K562 (cell line): Measurements from ENCODE around the gene NOL11. TPM values are rescaled to one million over a fixed set of nuclear protein-coding genes. Genes with fewer than 3 reads are reported as not detected.

Source experiments
- ATAC-seq: fragments of 200-7000 bp; cut with Tn5 transposase; 3 replicates; pipeline ENCODE4 v1.9.1; 2020; ENCODE audit warnings: moderate library complexity
- BruUV-seq: library from RNA; stranded (reverse); fragments of 400-500 nt; replicated peaks from 2 replicates; lab custom pipeline; 2021; lab: Mats Ljungman, UMichigan
- CTCF ChIA-PET: fragments of 300-600 bp; formaldehyde crosslinking; extraction: SDS; loops from one replicate; lab custom pipeline; 2021; ENCODE audit warnings: low intra/inter-chr PET ratio; lab: Yijun Ruan, JAX
- POLR2A ChIA-PET: fragments of 300-600, 350-650 bp; sonication (Branson Sonifier 250); formaldehyde crosslinking; extraction: SDS; loops from one replicate; lab custom pipeline; 2021; ENCODE audit warnings: antibody characterized with exemption, inconsistent platforms; lab: Yijun Ruan, JAX
- DNase-seq, 4 experiments: peaks; one replicate each; pipeline versions ENCODE4 v3.0.0 to v3.0.0-alpha.2; 2011 to 2018; ENCODE audit warnings: low spot score in 3 of 4, mixed read lengths in 3 of 4; ENCODE audit errors: extremely low read depth in 1 of 4
- FAIRE-seq: peaks from 2 replicates; lab custom pipeline; 2011; peaks lifted over from hg19 to GRCh38; lab: Jason Lieb, UNC
- H2AFZ ChIP-seq: 2 replicates; pipeline ENCODE4 v1.6.0; 2011; ENCODE audit warnings: low read depth, low read length, control low read depth, inconsistent platforms
- H3K27ac ChIP-seq: fragments of 200-600 bp; 3 replicates; pipeline ENCODE4 v1.8.0; 2011; ENCODE audit warnings: low read depth, mild to moderate bottlenecking, control low read depth, inconsistent platforms, low read length, moderate library complexity, mixed read lengths; ENCODE audit errors: extremely low read depth
- H3K27me3 ChIP-seq, 2 experiments: fragments of 300-600 bp in 1 of 2; 2 replicates in 1 of 2; 3 replicates in 1 of 2; pipeline versions ENCODE4 v1.6.0 to v1.8.0; 2011; ENCODE audit warnings: inconsistent platforms in 2 of 2, low read length in 2 of 2, mild to moderate bottlenecking in 1 of 2, mixed read lengths in 1 of 2, moderate library complexity in 1 of 2; ENCODE audit not compliant: control insufficient read depth in 2 of 2, insufficient read depth in 2 of 2
- H3K36me3 ChIP-seq: fragments of 300-600 bp; 3 replicates; pipeline ENCODE4 v1.8.0; 2011; ENCODE audit warnings: mild to moderate bottlenecking, low read length, inconsistent platforms; ENCODE audit not compliant: control insufficient read depth, insufficient read depth
- H3K4me1 ChIP-seq, 2 experiments: fragments of 200-600 bp in 1 of 2; replicated peaks in 1 of 2; 2 replicates in 1 of 2; 3 replicates in 1 of 2; pipeline versions ENCODE4 v1.5.1 to v1.8.0; 2011; ENCODE audit warnings: inconsistent platforms in 2 of 2, low read length in 2 of 2, mild to moderate bottlenecking in 1 of 2, mixed read lengths in 1 of 2, moderate library complexity in 1 of 2; ENCODE audit not compliant: control insufficient read depth in 2 of 2, insufficient read depth in 2 of 2
- H3K4me2 ChIP-seq: 2 replicates; pipeline ENCODE4 v1.6.1; 2011; ENCODE audit warnings: low read length, control low read depth, inconsistent platforms, mixed read lengths; ENCODE audit not compliant: insufficient read depth
- H3K4me3 ChIP-seq: fragments of 200-600 bp; sonication (generic), shearing (Covaris generic); 2 replicates; pipeline ENCODE4 v1.5.1; 2016; ENCODE audit warnings: control low read depth, inconsistent platforms
- H3K79me2 ChIP-seq: fragments of 200-600 bp; 3 replicates; pipeline ENCODE4 v1.8.0; 2011; ENCODE audit warnings: low read length, inconsistent platforms; ENCODE audit not compliant: control insufficient read depth, insufficient read depth
- H3K9ac ChIP-seq, 2 experiments: 2 replicates each; pipeline versions ENCODE4 v1.6.0 to v1.6.1; 2011; ENCODE audit warnings: low read depth in 2 of 2, low read length in 2 of 2, control low read depth in 1 of 2, inconsistent platforms in 1 of 2, mild to moderate bottlenecking in 1 of 2, mixed read lengths in 1 of 2; ENCODE audit not compliant: insufficient read depth in 1 of 2
- H3K9me1 ChIP-seq: one replicate; pipeline ENCODE4 v1.6.0; 2011; ENCODE audit warnings: inconsistent platforms, mild to moderate bottlenecking, low read length, moderate library complexity; ENCODE audit not compliant: control insufficient read depth, insufficient read depth
- H3K9me3 ChIP-seq: replicated peaks from 2 replicates; pipeline ENCODE4 v1.5.1; 2011; ENCODE audit warnings: low read depth, low read length, inconsistent platforms; ENCODE audit not compliant: control insufficient read depth, insufficient read depth
- H4K20me1 ChIP-seq: replicated peaks from 2 replicates; pipeline ENCODE4 v1.6.1; 2011; ENCODE audit warnings: low read length, inconsistent platforms, mixed read lengths; ENCODE audit not compliant: control insufficient read depth, insufficient read depth
- CBX8 ChIP-seq: fragments of 200-600 bp; sonication (generic); IDR thresholded peaks from 2 replicates; pipeline ENCODE4 v1.6.1; 2012; ENCODE audit warnings: borderline replicate concordance, mixed run types, low read depth, mild to moderate bottlenecking, moderate library complexity, mixed read lengths, low read length, control low read depth, inconsistent platforms; ENCODE audit not compliant: poor library complexity, severe bottlenecking; ENCODE audit errors: extremely low read depth
- ETV6 ChIP-seq, 3 experiments: fragments of 150-350 bp in 1 of 3; sonication (generic) in 1 of 3; formaldehyde crosslinking in 1 of 3; IDR thresholded peaks; 2 replicates each; pipeline versions ENCODE4 v1.6.1 to v1.8.0; 2014 to 2022; ENCODE audit warnings: borderline replicate concordance in 2 of 3, low read depth in 2 of 3, antibody characterized with exemption in 1 of 3, low read length in 1 of 3, mild to moderate bottlenecking in 1 of 3, missing genetic modification reagents in 1 of 3
- LARP7 ChIP-seq: fragments of 450-650 bp; IDR thresholded peaks from 2 replicates; pipeline ENCODE4 v1.6.1; 2016
- STAT5A ChIP-seq: IDR thresholded peaks from 2 replicates; pipeline ENCODE4 v1.6.1; 2012; ENCODE audit warnings: low read length, inconsistent platforms, borderline replicate concordance
- ZEB2 ChIP-seq: fragments of 450-650 bp; IDR thresholded peaks from 2 replicates; pipeline ENCODE4 v1.6.1; 2016
- ZNF324 ChIP-seq: fragments of 250-450 bp; sonication (Bioruptor Pico); IDR thresholded peaks from 2 replicates; pipeline ENCODE4 v1.4.0; 2020; ENCODE audit warnings: mild to moderate bottlenecking
- ZZZ3 ChIP-seq: fragments of 450-650 bp; IDR thresholded peaks from 2 replicates; pipeline ENCODE4 v1.6.1; 2016; ENCODE audit warnings: antibody characterized with exemption, mild to moderate bottlenecking, moderate library complexity
- WGBS: fragments of 100-300 bp; shearing (Covaris generic); methylation state at CpG from one replicate; pipeline ENCODE4 v1.1.6; 2016; ENCODE audit warnings: low coverage, mixed read lengths; ENCODE audit not compliant: insufficient coverage; ENCODE audit errors: missing lambda C conversion rate; 5-methylcytosine and 5-hydroxymethylcytosine counted together
- in situ Hi-C: fragments of 300-500 bp; cut with MboI; formaldehyde crosslinking; loops from 4 replicates; pipeline ENCODE4 v1.15.0; 2018; ENCODE audit warnings: inconsistent platforms, mixed read lengths
- intact Hi-C: fragments of 100-400 bp; cut with micrococcal nuclease; formaldehyde crosslinking; loops from 2 replicates; pipeline ENCODE4 v1.14.2; 2022
- polyA plus RNA-seq, 8 experiments: library from polyadenylated mRNA; depleted of rRNA in 4 of 8; stranded (reverse) in 5 of 8; unstranded in 3 of 8; fragments of >200 nt; fragmentation: Nextera tagmentation in 2 of 8; fragmentation: Illumina TruSeq in 1 of 8; extraction: Ambion mirVana in 2 of 8; extraction: Trizol in 1 of 8; gene quantifications; 2 replicates each; pipeline versions ENCODE4 v1.2.1 to v1.2.3, GENCODE V29; 2011 to 2014; ENCODE audit warnings: inconsistent platforms in 1 of 8, missing spikeins in 1 of 8
- total RNA-seq, 7 experiments: library from RNA; depleted of rRNA in 6 of 7; stranded (reverse); fragments of >200 nt in 6 of 7; fragmentation: Illumina TruSeq in 2 of 7; extraction: Trizol in 2 of 7; gene quantifications; 2 replicates each; pipeline versions ENCODE4 v1.2.1 to v1.2.3, GENCODE V29; 2011 to 2021; ENCODE audit warnings: low replicate concordance in 1 of 7
- TF ChIP-seq, protein P1 (sequence below): fragments of 250-450 bp; sonication (Bioruptor Pico); IDR thresholded peaks from 2 replicates; pipeline ENCODE4 v1.8.0; 2021; ENCODE audit warnings: borderline replicate concordance, mild to moderate bottlenecking, moderate library complexity; ENCODE audit not compliant: poor library complexity, severe bottlenecking
- TF ChIP-seq, protein P2 (sequence below): fragments of 150-350 bp; conservative IDR thresholded peaks from 2 replicates; pipeline ENCODE4 v1.6.1; 2014; ENCODE audit warnings: low read length
- TF ChIP-seq, protein P3 (sequence below): fragments of 200-800 bp; sonication (Bioruptor generic); IDR thresholded peaks from 2 replicates; pipeline ENCODE4 v1.6.1; 2016; ENCODE audit warnings: missing genetic modification characterization, missing compliant biosample characterization
- TF ChIP-seq, protein P4 (sequence below): sonication (generic); formaldehyde crosslinking; IDR thresholded peaks from 2 replicates; pipeline ENCODE4 v1.8.1; 2023; ENCODE audit warnings: mild to moderate bottlenecking, missing genetic modification reagents

NOL11 gene
- total and polyA plus RNA-seq, 9 of the 15 experiments (the other 6 are each of a cell fraction or from before 2014, with no cell fraction given) = 61.1 to 175 (median 121) TPM

DNA sequence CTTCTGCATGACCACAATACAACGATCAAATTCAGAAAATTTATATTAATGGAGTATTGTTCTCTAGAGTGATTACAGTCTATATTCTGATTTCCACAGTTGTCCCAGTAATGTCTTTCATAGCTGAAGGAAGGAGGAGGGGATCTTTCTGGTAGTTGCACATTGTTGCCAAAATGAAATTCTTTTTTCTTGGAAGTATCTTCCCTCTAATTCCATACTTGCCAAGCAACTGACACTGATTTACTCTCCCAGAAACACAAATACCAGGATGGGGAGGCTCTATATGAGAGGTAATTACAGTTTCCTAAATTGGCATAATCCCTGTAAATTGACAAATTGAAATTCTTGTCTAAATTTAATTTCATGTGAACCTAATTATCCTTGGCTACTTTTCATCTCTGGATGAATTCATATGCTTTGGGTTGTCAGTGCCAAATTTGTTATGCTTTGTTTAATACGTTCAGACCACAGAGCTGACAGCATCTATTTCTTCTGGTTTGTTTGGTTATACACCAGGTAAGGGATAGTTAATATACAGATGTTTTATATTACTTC, 30.0 kb downstream of the NOL11 start:
- intact Hi-C loops = no loop called here
- Histone ChIP-seq H2AFZ (no peak overlapping the region), H3K4me3 (no peak overlapping the region), H3K9me1 (no peaks in the 10 kb centered on the region), H3K9ac (no peak overlapping the region), H3K27me3 (no peaks in the 10 kb centered on the region), H3K79me2 (no peaks in the 10 kb centered on the region), H3K36me3 (peaks cover 74% of the 10 kb centered on the region), H3K4me2 (no peak overlapping the region), H4K20me1 (no peaks in the 10 kb centered on the region), H3K4me1 (no peaks in the 10 kb centered on the region; a peak in 2 of 5 replicates), H3K9me3 (no peaks in the 10 kb centered on the region), H3K27ac (no peak overlapping the region)
- ChIA-PET POLR2A (interaction anchor here (0.6 to 1.9 kb wide), 3 partner anchors 12 to 1415 kb away, joined by 3 to 6 read pairs (median 3); no protein-coding TSS in a partner anchor), CTCF (no interaction called here)
- in situ Hi-C loops = no loop called here
- DNase-seq (no peak), FAIRE-seq (no peak), ATAC-seq (no peak)
- BruUV-seq = TSS peak; percentile 9
- WGBS = 87% methylated on average over 2 of the region's 2 CpGs
- no peak for TF ChIP-seq ZNF324 (CRISPR knock-in tag)
- TF ChIP-seq, protein P1, sequence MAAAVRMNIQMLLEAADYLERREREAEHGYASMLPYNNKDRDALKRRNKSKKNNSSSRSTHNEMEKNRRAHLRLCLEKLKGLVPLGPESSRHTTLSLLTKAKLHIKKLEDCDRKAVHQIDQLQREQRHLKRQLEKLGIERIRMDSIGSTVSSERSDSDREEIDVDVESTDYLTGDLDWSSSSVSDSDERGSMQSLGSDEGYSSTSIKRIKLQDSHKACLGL (CRISPR knock-in tag) = no peak
- TF ChIP-seq CBX8 = no peak
- TF ChIP-seq, protein P2, sequence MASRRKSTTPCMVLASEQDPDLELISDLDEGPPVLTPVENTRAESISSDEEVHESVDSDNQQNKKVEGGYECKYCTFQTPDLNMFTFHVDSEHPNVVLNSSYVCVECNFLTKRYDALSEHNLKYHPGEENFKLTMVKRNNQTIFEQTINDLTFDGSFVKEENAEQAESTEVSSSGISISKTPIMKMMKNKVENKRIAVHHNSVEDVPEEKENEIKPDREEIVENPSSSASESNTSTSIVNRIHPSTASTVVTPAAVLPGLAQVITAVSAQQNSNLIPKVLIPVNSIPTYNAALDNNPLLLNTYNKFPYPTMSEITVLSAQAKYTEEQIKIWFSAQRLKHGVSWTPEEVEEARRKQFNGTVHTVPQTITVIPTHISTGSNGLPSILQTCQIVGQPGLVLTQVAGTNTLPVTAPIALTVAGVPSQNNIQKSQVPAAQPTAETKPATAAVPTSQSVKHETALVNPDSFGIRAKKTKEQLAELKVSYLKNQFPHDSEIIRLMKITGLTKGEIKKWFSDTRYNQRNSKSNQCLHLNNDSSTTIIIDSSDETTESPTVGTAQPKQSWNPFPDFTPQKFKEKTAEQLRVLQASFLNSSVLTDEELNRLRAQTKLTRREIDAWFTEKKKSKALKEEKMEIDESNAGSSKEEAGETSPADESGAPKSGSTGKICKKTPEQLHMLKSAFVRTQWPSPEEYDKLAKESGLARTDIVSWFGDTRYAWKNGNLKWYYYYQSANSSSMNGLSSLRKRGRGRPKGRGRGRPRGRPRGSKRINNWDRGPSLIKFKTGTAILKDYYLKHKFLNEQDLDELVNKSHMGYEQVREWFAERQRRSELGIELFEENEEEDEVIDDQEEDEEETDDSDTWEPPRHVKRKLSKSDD = no peak
- TF ChIP-seq ZZZ3 = no peak
- TF ChIP-seq ETV6 (IDR thresholded peaks at IDR 0.05; ENCODE audit: borderline replicate concordance in 1 of 2, low read depth in 2 of 2, low read length in 1 of 2) = no peak
- no peak for TF ChIP-seq ETV6 (CRISPR knock-in tag; IDR thresholded peaks at IDR 0.05; ENCODE audit: borderline replicate concordance)
- no peak for TF ChIP-seq ZEB2
- TF ChIP-seq, protein P3, sequence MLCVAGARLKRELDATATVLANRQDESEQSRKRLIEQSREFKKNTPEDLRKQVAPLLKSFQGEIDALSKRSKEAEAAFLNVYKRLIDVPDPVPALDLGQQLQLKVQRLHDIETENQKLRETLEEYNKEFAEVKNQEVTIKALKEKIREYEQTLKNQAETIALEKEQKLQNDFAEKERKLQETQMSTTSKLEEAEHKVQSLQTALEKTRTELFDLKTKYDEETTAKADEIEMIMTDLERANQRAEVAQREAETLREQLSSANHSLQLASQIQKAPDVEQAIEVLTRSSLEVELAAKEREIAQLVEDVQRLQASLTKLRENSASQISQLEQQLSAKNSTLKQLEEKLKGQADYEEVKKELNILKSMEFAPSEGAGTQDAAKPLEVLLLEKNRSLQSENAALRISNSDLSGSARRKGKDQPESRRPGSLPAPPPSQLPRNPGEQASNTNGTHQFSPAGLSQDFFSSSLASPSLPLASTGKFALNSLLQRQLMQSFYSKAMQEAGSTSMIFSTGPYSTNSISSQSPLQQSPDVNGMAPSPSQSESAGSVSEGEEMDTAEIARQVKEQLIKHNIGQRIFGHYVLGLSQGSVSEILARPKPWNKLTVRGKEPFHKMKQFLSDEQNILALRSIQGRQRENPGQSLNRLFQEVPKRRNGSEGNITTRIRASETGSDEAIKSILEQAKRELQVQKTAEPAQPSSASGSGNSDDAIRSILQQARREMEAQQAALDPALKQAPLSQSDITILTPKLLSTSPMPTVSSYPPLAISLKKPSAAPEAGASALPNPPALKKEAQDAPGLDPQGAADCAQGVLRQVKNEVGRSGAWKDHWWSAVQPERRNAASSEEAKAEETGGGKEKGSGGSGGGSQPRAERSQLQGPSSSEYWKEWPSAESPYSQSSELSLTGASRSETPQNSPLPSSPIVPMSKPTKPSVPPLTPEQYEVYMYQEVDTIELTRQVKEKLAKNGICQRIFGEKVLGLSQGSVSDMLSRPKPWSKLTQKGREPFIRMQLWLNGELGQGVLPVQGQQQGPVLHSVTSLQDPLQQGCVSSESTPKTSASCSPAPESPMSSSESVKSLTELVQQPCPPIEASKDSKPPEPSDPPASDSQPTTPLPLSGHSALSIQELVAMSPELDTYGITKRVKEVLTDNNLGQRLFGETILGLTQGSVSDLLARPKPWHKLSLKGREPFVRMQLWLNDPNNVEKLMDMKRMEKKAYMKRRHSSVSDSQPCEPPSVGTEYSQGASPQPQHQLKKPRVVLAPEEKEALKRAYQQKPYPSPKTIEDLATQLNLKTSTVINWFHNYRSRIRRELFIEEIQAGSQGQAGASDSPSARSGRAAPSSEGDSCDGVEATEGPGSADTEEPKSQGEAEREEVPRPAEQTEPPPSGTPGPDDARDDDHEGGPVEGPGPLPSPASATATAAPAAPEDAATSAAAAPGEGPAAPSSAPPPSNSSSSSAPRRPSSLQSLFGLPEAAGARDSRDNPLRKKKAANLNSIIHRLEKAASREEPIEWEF = no peak
- TF ChIP-seq, protein P4, sequence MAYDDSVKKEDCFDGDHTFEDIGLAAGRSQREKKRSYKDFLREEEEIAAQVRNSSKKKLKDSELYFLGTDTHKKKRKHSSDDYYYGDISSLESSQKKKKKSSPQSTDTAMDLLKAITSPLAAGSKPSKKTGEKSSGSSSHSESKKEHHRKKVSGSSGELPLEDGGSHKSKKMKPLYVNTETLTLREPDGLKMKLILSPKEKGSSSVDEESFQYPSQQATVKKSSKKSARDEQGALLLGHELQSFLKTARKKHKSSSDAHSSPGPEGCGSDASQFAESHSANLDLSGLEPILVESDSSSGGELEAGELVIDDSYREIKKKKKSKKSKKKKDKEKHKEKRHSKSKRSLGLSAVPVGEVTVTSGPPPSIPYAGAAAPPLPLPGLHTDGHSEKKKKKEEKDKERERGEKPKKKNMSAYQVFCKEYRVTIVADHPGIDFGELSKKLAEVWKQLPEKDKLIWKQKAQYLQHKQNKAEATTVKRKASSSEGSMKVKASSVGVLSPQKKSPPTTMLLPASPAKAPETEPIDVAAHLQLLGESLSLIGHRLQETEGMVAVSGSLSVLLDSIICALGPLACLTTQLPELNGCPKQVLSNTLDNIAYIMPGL (CRISPR knock-in tag) = no peak
- TF ChIP-seq STAT5A = no peak
- no peak for TF ChIP-seq LARP7
